ENCODE results near the gene MICB. TPM values are rescaled to one million over a fixed set of nuclear protein-coding genes. Genes with fewer than 3 reads are reported as not detected.

MICB gene
- total RNA-seq, 2 experiments from 2014 or later = 14.3 to 14.7 TPM

GRCh38 chr6:31525553-31525931 is 27.6 kb downstream of the MICB start:
- Histone ChIP-seq H3K27ac (ENCODE audit: low read depth in 1 of 2, low read length in 2 of 2) (no peak overlapping the region), H3K4me1 (ENCODE audit: insufficient read depth, low read length) (no peaks in the 10 kb centered on the region), H3K36me3 (ENCODE audit: insufficient read depth, low read length) (peaks cover 11% of the 10 kb centered on the region), H3K4me3 (ENCODE audit: low read length) (no peak overlapping the region), H3K9me3 (ENCODE audit: control insufficient read depth in 1 of 2, insufficient read depth in 1 of 2, low read length in 2 of 2) (no peaks in the 10 kb centered on the region), H3K27me3 (ENCODE audit: control insufficient read depth in 1 of 2, insufficient read depth in 2 of 2, low read length in 2 of 2) (no peaks in the 10 kb centered on the region)
- no peaks in the 10 kb centered on the region for H3K9me3 Mint-ChIP-seq
- peaks cover 24% of the 10 kb centered on the region for H3K36me3 Mint-ChIP-seq (ENCODE audit: low read depth)
- intact Hi-C loops (cut with DNase I, micrococcal nuclease) = loop anchor here in 1 of 2 experiments (1.0 kb wide), 1 partner anchor 382 kb away; no protein-coding TSS in a partner anchor
- no peak for ATAC-seq (ENCODE audit: poor library complexity)
- DNase-seq = no peak
- POLR2A ChIA-PET = no interaction called here
- H3K27ac Mint-ChIP-seq = no peak overlapping the region
- H3K27me3 Mint-ChIP-seq = no peaks in the 10 kb centered on the region
- no peaks in the 10 kb centered on the region for H3K4me1 Mint-ChIP-seq (ENCODE audit: low read depth)
- H3K4me3 Mint-ChIP-seq = no peak overlapping the region
- CTCF ChIA-PET = no interaction called here
- TF ChIP-seq, protein P1, sequence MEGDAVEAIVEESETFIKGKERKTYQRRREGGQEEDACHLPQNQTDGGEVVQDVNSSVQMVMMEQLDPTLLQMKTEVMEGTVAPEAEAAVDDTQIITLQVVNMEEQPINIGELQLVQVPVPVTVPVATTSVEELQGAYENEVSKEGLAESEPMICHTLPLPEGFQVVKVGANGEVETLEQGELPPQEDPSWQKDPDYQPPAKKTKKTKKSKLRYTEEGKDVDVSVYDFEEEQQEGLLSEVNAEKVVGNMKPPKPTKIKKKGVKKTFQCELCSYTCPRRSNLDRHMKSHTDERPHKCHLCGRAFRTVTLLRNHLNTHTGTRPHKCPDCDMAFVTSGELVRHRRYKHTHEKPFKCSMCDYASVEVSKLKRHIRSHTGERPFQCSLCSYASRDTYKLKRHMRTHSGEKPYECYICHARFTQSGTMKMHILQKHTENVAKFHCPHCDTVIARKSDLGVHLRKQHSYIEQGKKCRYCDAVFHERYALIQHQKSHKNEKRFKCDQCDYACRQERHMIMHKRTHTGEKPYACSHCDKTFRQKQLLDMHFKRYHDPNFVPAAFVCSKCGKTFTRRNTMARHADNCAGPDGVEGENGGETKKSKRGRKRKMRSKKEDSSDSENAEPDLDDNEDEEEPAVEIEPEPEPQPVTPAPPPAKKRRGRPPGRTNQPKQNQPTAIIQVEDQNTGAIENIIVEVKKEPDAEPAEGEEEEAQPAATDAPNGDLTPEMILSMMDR (IDR thresholded peaks at IDR 0.05) = no peak

- H3K4me3 ChIP-seq (ENCODE audit: low read length) = no peak overlapping the region
- no peak overlapping the region for H3K27ac ChIP-seq (ENCODE audit: low read depth in 1 of 2, low read length in 2 of 2)
- H3K27me3 ChIP-seq (ENCODE audit: control insufficient read depth in 1 of 2, insufficient read depth in 2 of 2, low read length in 2 of 2) = no peaks in the 10 kb centered on the region
- no peaks in the 10 kb centered on the region for H3K9me3 ChIP-seq (ENCODE audit: control insufficient read depth in 1 of 2, insufficient read depth in 1 of 2, low read length in 2 of 2)
- TF ChIP-seq, protein P1 (IDR thresholded peaks at IDR 0.05) = no peak
- H3K27me3 Mint-ChIP-seq = no peaks in the 10 kb centered on the region
- no peak overlapping the region for H3K27ac Mint-ChIP-seq
- peaks cover 16% of the 10 kb centered on the region for H3K36me3 ChIP-seq (ENCODE audit: insufficient read depth, low read length)
- no peak for ATAC-seq (ENCODE audit: poor library complexity)
- DNase-seq = no peak
- ChIA-PET POLR2A (no interaction called here), CTCF (no interaction called here)
- H3K36me3 Mint-ChIP-seq (ENCODE audit: low read depth) = peaks cover 29% of the 10 kb centered on the region
- intact Hi-C loops (cut with DNase I, micrococcal nuclease) = loop anchor here in 1 of 2 experiments (1.0 kb wide), 1 partner anchor 383 kb away; no protein-coding TSS in a partner anchor
- H3K4me1 Mint-ChIP-seq (ENCODE audit: low read depth) = no peaks in the 10 kb centered on the region
- H3K4me3 Mint-ChIP-seq = no peak overlapping the region
- no peaks in the 10 kb centered on the region for H3K9me3 Mint-ChIP-seq
- H3K4me1 ChIP-seq (ENCODE audit: insufficient read depth, low read length) = no peaks in the 10 kb centered on the region
These were observed 28.1 kb downstream of the MICB start for GRCh38 chr6:31525932-31526591.

- Mint-ChIP-seq H3K27ac (no peak overlapping the region), H3K9me3 (no peaks in the 10 kb centered on the region), H3K27me3 (no peaks in the 10 kb centered on the region), H3K4me3 (no peak overlapping the region), H3K4me1 (ENCODE audit: low read depth) (no peaks in the 10 kb centered on the region), H3K36me3 (ENCODE audit: low read depth) (peaks cover 52% of the 10 kb centered on the region)
- Histone ChIP-seq H3K27me3 (ENCODE audit: control insufficient read depth in 1 of 2, insufficient read depth in 2 of 2, low read length in 2 of 2) (no peaks in the 10 kb centered on the region), H3K4me1 (ENCODE audit: insufficient read depth, low read length) (no peaks in the 10 kb centered on the region), H3K36me3 (ENCODE audit: insufficient read depth, low read length) (peaks cover 38% of the 10 kb centered on the region), H3K9me3 (ENCODE audit: control insufficient read depth in 1 of 2, insufficient read depth in 1 of 2, low read length in 2 of 2) (no peaks in the 10 kb centered on the region), H3K27ac (ENCODE audit: low read depth in 1 of 2, low read length in 2 of 2) (no peak overlapping the region), H3K4me3 (ENCODE audit: low read length) (no peak overlapping the region)
- no peak for ATAC-seq (ENCODE audit: poor library complexity)
- POLR2A ChIA-PET = interaction anchor here (1.1 to 3.3 kb wide), 4 partner anchors 10 to 70 kb away, joined by 3 to 14 read pairs (median 4); partner anchors contain the start of gene DDX39B
- TF ChIP-seq, protein P1 (IDR thresholded peaks at IDR 0.05) = no peak
- DNase-seq = no peak
- CTCF ChIA-PET = interaction anchor here (1.0 to 1.2 kb wide), 3 partner anchors 10 to 69 kb away, joined by 3 to 6 read pairs (median 4); no protein-coding TSS in a partner anchor
- intact Hi-C loops (cut with DNase I, micrococcal nuclease) = no loop called here
These were observed 30.4 kb downstream of the MICB start for GRCh38 chr6:31528307-31528777.

All from CD4-positive, alpha-beta T cell (primary cell).